Calu3 (cell line): ENCODE measurements around the gene RBFOX1. TPM values are rescaled to one million over a fixed set of nuclear protein-coding genes. Genes with fewer than 3 reads are reported as not detected.

Source experiments
- BruUV-seq: library from RNA; stranded (reverse); fragments of 400-500 nt; replicated peaks from 2 replicates; lab custom pipeline; 2021; lab: Mats Ljungman, UMichigan
- CTCF ChIA-PET: fragments of 300-600 bp; sonication (Branson Sonifier 250); formaldehyde crosslinking; loops from one replicate; lab custom pipeline; 2022; ENCODE audit warnings: antibody characterized with exemption; lab: Charles Lee
- DNase-seq: peaks from one replicate; pipeline ENCODE4 v3.0.0; 2022
- H3K27ac Mint-ChIP-seq: one replicate; pipeline ENCODE4 v1.8.0; 2022; ENCODE audit warnings: mixed read lengths; ENCODE audit not compliant: unreplicated experiment
- H3K27me3 Mint-ChIP-seq: one replicate; pipeline ENCODE4 v1.8.0; 2022; ENCODE audit warnings: mixed read lengths; ENCODE audit not compliant: unreplicated experiment
- H3K36me3 Mint-ChIP-seq: one replicate; pipeline ENCODE4 v1.8.0; 2022; ENCODE audit warnings: mild to moderate bottlenecking, moderate library complexity, mixed read lengths; ENCODE audit not compliant: insufficient read depth, unreplicated experiment
- H3K4me1 Mint-ChIP-seq: one replicate; pipeline ENCODE4 v1.8.0; 2022; ENCODE audit warnings: mild to moderate bottlenecking, low read depth, mixed read lengths; ENCODE audit not compliant: unreplicated experiment
- H3K4me3 Mint-ChIP-seq: one replicate; pipeline ENCODE4 v1.8.0; 2022; ENCODE audit warnings: mild to moderate bottlenecking, low read depth, moderate library complexity, mixed read lengths; ENCODE audit not compliant: unreplicated experiment
- H3K9me3 Mint-ChIP-seq: one replicate; pipeline ENCODE4 v1.8.0; 2022; ENCODE audit warnings: low read depth, mixed read lengths; ENCODE audit not compliant: unreplicated experiment
- CTCF ChIP-seq: fragments of 200-600 bp; IDR thresholded peaks from one replicate; pipeline ENCODE4 v1.8.0; 2022; ENCODE audit warnings: antibody characterized with exemption; ENCODE audit not compliant: unreplicated experiment
- intact Hi-C: fragments of 100-400 bp; cut with micrococcal nuclease; formaldehyde crosslinking; loops from one replicate; pipeline ENCODE4 v1.10.0; 2022; ENCODE audit not compliant: unreplicated experiment
- total RNA-seq: library from RNA; stranded (reverse); gene quantifications from 2 replicates; pipeline ENCODE4 v1.2.3, GENCODE V29; 2022

Gene RBFOX1
- total RNA-seq, 1 experiment from 2014 or later = not detected

- no peak overlapping the region for H3K4me3 Mint-ChIP-seq
- H3K27me3 Mint-ChIP-seq = no peaks in the 10 kb centered on the region
- peaks cover 16% of the 10 kb centered on the region for H3K9me3 Mint-ChIP-seq
- no TSS peak for BruUV-seq
- CTCF ChIA-PET = no interaction called here
- DNase-seq = no peak
- no peaks in the 10 kb centered on the region for H3K36me3 Mint-ChIP-seq
- no peak for TF ChIP-seq CTCF
- H3K4me1 Mint-ChIP-seq = no peaks in the 10 kb centered on the region
- no peak overlapping the region for H3K27ac Mint-ChIP-seq
- intact Hi-C loops = no loop called here
These were observed 59.6 kb downstream of the RBFOX1 start for GRCh38 chr16:7392206-7392605.

- Mint-ChIP-seq H3K9me3 (peaks cover 16% of the 10 kb centered on the region), H3K36me3 (no peaks in the 10 kb centered on the region), H3K4me3 (no peak overlapping the region), H3K4me1 (no peaks in the 10 kb centered on the region), H3K27ac (no peak overlapping the region), H3K27me3 (no peaks in the 10 kb centered on the region)
- no TSS peak for BruUV-seq
- TF ChIP-seq CTCF = no peak
- intact Hi-C loops = no loop called here
- CTCF ChIA-PET = no interaction called here
- no peak for DNase-seq
These were observed 61.0 kb downstream of the RBFOX1 start for GRCh38 chr16:7393680-7394079.

GRCh38 chr16:7394720-7395336, 62.2 kb downstream of the RBFOX1 start:
- Mint-ChIP-seq H3K4me1 (no peaks in the 10 kb centered on the region), H3K4me3 (no peak overlapping the region), H3K36me3 (no peaks in the 10 kb centered on the region), H3K27me3 (no peaks in the 10 kb centered on the region), H3K27ac (no peak overlapping the region), H3K9me3 (peaks cover 17% of the 10 kb centered on the region)
- CTCF ChIA-PET = interaction anchor here (0.6 to 1.3 kb wide), 2 partner anchors 10 to 188 kb away, joined by 3 to 5 read pairs; no protein-coding TSS in a partner anchor
- no peak for TF ChIP-seq CTCF
- intact Hi-C loops = no loop called here
- no peak for DNase-seq
- no TSS peak for BruUV-seq

GRCh38 chr16:7397901-7398300, 65.3 kb downstream of the RBFOX1 start:
- intact Hi-C loops = no loop called here
- H3K27ac Mint-ChIP-seq = no peak overlapping the region
- CTCF ChIA-PET = no interaction called here
- peaks cover 9% of the 10 kb centered on the region for H3K9me3 Mint-ChIP-seq
- H3K4me3 Mint-ChIP-seq = no peak overlapping the region
- H3K4me1 Mint-ChIP-seq = no peaks in the 10 kb centered on the region
- H3K36me3 Mint-ChIP-seq = no peaks in the 10 kb centered on the region
- no TSS peak for BruUV-seq
- H3K27me3 Mint-ChIP-seq = no peaks in the 10 kb centered on the region
- TF ChIP-seq CTCF = no peak
- no peak for DNase-seq
